Upper lobe of left lung (tissue), 4 donors: ENCODE measurements around the gene AP2A2.

Experiments
- CTCF ChIP-seq, 6 experiments: fragments of 450-650 bp in 4 of 6; fragments of 200-600 bp in 2 of 6; sonication (generic) in 2 of 6; IDR thresholded peaks; one replicate each; pipeline ENCODE4 v1.5.1; 2016 to 2019; ENCODE audit warnings: antibody characterized with exemption in 6 of 6
- EP300 ChIP-seq, 4 donors: sonication (generic); formaldehyde crosslinking; IDR thresholded peaks; one replicate each; pipeline ENCODE4 v1.5.1; 2017; ENCODE audit warnings: antibody characterized with exemption in 4 of 4, control low read depth in 2 of 4
- POLR2A ChIP-seq, 4 donors: fragments of 450-650 bp; IDR thresholded peaks; one replicate each; pipeline ENCODE4 v1.5.1; 2016 to 2017; ENCODE audit warnings: antibody characterized with exemption in 4 of 4, mild to moderate bottlenecking in 2 of 4
- POLR2AphosphoS5 ChIP-seq, 2 donors: sonication (generic); formaldehyde crosslinking; IDR thresholded peaks; one replicate each; pipeline ENCODE4 v1.5.1; 2017; ENCODE audit warnings: antibody characterized with exemption in 2 of 2

DNA sequence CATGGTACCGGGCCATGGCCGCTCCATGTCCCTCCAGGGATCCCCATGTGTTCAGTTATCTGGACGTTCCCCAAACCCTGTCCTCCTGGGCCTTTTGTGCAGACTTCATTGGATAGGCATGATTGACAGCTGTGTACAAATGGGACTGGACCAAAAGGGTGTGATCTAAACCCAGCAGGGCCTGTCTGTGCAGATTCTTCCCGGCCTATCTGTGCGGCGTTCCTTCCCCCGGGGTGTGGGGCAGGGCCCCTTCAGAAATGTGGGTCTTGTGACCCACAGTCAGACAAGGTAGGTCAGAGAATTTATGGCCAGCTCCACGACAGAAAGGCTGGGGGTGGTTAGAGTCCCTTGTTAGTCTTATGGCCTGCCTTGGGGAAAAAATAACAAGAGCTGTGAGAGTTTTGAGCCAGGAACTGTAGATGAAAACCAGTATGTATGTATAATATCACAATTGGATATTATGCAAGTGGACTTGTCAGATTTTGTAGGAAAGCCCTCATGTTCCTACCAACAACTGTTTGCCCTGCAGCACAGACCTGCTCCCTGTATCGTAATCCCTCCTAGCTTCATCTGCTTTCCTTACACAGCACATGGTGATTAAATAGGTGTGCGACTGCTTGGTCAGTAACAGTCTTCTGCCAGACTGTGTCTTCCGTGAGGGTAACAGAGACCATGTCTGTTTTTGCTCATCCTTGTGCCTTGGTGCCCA is 31.7 kb downstream of the AP2A2 start:
- no peak for TF ChIP-seq POLR2A (IDR thresholded peaks at IDR 0.05)
- no peak for TF ChIP-seq EP300 (IDR thresholded peaks at IDR 0.05)
- TF ChIP-seq CTCF (IDR thresholded peaks at IDR 0.05): no peak
- TF ChIP-seq POLR2AphosphoS5 (IDR thresholded peaks at IDR 0.05): no peak
